Activated naive CD8-positive, alpha-beta T cell treated with anti-CD3 and anti-CD28 coated beads, Interleukin-2, amount 50 U/mL, for 24 hours (primary cell): ENCODE measurements around the gene BTBD2.

Experiments used
- ATAC-seq: fragments of 150-1000 bp; cut with Tn5 transposase; one replicate; pipeline ENCODE4 v1.10.0; 2021
- DNase-seq: peaks from one replicate; pipeline ENCODE4 v3.0.0; 2021
- H3K27ac Mint-ChIP-seq: one replicate; pipeline ENCODE4 v1.8.0; 2021; ENCODE audit warnings: mild to moderate bottlenecking, mixed read lengths
- H3K27me3 Mint-ChIP-seq: one replicate; pipeline ENCODE4 v1.8.0; 2021; ENCODE audit warnings: mixed read lengths
- H3K36me3 Mint-ChIP-seq: one replicate; pipeline ENCODE4 v1.8.0; 2021; ENCODE audit warnings: low read depth, mixed read lengths
- H3K4me1 Mint-ChIP-seq: one replicate; pipeline ENCODE4 v1.8.0; 2021; ENCODE audit warnings: mixed read lengths
- H3K4me3 Mint-ChIP-seq: one replicate; pipeline ENCODE4 v1.8.0; 2021; ENCODE audit warnings: mild to moderate bottlenecking, moderate library complexity, mixed read lengths
- H3K9me3 Mint-ChIP-seq: one replicate; pipeline ENCODE4 v1.8.0; 2021; ENCODE audit warnings: mixed read lengths

BTBD2 gene

DNA sequence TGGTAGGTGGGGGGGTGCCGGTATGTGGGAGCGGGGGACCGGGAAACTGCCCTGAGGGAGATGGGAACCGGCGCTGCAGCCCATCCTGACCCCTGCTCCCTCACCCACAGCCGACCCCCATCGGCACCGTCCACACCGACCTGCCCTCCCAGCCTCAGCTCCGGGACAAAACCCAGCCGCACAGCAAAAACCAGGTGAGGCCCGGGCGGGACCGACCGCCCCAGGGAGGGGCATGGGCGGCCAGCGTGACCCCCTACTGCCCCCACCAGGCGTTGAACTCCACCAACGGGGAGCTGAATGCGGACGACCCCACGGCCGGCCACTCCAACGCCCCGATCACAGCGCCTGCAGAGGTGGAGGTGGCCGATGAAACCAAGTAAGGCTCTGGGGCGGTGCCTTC lies 35.9 kb downstream of the BTBD2 start:
- Mint-ChIP-seq H3K27ac (no peak overlapping the region), H3K4me3 (no peak overlapping the region), H3K4me1 (no peaks in the 10 kb centered on the region), H3K9me3 (no peaks in the 10 kb centered on the region), H3K27me3 (no peaks in the 10 kb centered on the region), H3K36me3 (peaks cover 13% of the 10 kb centered on the region)
- ATAC-seq (no peak), DNase-seq (no peak)

DNA sequence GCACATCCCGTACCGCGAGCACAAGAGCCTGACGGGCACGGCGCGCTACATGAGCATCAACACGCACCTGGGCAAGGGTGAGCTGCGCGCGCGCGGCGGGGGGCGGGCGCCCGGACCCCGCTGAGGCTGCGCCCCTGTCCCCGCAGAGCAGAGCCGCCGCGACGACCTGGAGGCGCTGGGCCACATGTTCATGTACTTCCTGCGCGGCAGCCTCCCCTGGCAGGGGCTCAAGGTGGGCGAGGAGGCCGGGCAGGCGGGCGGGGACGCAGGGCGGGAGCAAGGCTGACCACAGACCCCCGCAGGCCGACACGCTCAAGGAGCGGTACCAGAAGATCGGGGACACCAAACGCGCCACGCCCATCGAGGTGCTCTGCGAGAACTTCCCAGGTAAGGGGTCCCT lies 36.5 kb downstream of the BTBD2 start:
- H3K4me3 Mint-ChIP-seq: no peak overlapping the region
- H3K36me3 Mint-ChIP-seq: peaks cover 13% of the 10 kb centered on the region
- H3K4me1 Mint-ChIP-seq: no peaks in the 10 kb centered on the region
- H3K27ac Mint-ChIP-seq: no peak overlapping the region
- no peaks in the 10 kb centered on the region for H3K27me3 Mint-ChIP-seq
- no peak for ATAC-seq
- DNase-seq: no peak
- H3K9me3 Mint-ChIP-seq: no peaks in the 10 kb centered on the region

DNA sequence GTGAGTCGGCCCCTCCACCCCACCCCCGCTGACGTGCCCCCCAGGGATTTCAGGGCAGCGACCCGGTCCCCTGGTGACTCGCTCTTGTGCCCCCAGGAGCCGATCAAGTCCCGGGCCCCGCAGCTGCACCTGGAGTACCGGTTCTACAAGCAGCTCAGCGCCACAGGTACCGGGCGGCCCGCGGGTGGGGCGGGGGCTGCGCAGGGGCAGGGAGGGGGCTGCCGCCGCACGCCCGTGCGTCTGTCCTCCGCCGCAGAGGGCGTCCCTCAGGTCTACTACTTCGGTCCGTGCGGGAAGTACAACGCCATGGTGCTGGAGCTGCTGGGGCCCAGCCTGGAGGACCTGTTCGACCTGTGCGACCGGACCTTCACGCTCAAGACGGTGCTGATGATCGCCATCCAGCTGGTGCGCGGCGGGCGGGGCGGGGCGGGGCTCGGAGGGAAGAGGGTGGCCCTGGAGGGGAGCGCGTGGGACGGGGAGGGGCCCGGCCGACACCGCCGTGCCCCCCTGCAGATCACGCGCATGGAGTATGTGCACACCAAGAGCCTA lies 37.1 kb downstream of the BTBD2 start:
- ATAC-seq (no peak), DNase-seq (no peak)
- Mint-ChIP-seq H3K27me3 (no peaks in the 10 kb centered on the region), H3K27ac (no peak overlapping the region), H3K9me3 (no peaks in the 10 kb centered on the region), H3K36me3 (peaks cover 11% of the 10 kb centered on the region), H3K4me1 (no peaks in the 10 kb centered on the region), H3K4me3 (no peak overlapping the region)

DNA sequence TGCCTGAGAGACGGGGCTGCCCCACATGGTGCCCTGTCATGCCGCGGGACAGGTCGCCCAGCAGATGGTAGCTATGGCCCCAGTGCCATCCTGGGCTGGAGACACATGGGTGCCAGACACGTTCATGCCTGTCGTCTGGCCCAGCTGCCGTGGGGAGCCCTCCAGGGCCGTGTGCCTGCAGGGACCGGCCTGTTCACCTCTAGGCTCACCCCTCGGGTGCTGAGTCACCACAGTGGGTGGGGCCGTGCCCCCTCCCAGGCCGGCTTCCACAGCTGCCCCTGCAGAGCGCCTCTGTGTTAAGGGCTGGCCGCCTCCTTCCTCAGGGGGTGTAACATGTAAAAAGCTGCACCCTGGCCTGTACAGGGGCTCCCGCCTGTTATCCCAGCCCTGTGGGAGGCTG lies 38.4 kb downstream of the BTBD2 start:
- H3K9me3 Mint-ChIP-seq: no peaks in the 10 kb centered on the region
- no peak for ATAC-seq
- H3K36me3 Mint-ChIP-seq: peaks cover 7% of the 10 kb centered on the region

DNA sequence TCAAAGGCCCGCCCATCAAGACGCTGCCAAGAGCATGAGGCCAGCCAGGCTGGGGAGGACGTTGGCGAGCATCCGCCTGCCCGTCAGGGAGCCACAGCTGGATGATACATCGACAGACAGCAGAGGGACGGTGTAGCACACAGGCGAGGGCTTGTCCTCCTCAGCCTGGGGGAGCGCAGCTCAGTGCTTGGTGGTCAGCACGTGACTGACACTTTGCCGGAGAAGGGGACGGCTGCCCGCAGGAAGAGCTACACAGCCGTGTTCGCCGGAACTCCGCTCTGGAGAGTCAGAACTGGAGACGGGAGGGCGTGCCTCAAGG lies 40.4 kb downstream of the BTBD2 start:
- Mint-ChIP-seq H3K27ac (no peak overlapping the region), H3K4me1 (no peaks in the 10 kb centered on the region), H3K9me3 (no peaks in the 10 kb centered on the region), H3K36me3 (peaks cover 4% of the 10 kb centered on the region), H3K4me3 (no peak overlapping the region), H3K27me3 (no peaks in the 10 kb centered on the region)
- no peak for DNase-seq
- no peak for ATAC-seq

More for the DNA sequence above, 38.4 kb downstream of the BTBD2 start:
- H3K4me1 Mint-ChIP-seq: no peaks in the 10 kb centered on the region
- H3K27ac Mint-ChIP-seq: no peak overlapping the region
- no peak overlapping the region for H3K4me3 Mint-ChIP-seq
- no peak for DNase-seq
- H3K27me3 Mint-ChIP-seq: no peaks in the 10 kb centered on the region

DNA sequence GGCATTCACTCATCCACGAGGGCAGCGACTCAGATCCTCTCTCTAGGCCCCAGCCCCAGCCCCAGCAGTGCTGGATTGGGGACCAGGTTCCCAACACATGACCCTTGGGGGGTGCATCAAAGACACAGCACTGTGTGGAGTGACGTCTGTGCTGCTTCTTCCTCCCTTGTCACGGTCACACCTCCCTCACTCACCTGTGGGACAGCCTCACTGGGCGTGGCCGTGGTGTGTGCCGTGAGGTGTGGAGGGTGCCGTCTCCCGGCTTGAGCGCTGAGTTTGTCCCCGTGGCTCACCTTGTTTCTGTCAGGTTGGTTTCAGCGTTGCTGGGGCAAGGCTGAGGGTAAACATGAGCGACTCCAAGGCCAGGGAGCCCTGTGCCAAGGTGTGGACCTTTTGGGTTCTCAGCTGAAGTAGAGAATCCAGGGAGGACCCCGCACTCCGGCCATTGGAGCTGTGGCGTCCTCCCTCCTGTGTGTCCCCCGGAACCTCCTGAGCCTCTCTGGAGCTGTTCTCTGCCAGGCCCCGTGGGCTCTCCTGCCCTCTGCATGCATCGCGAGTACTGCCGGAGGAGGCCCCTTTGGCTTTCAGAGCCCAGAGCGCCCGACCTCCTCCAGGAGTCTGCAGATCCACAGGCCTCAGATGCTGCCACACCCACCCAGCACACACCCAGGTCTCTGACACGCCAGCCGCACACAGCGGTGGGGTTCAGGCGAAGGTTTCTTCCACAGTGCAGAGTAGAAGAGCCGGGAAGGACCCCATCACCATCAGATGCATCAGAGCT lies 40.9 kb downstream of the BTBD2 start:
- H3K4me1 Mint-ChIP-seq: no peaks in the 10 kb centered on the region
- DNase-seq (no peak), ATAC-seq (no peak)
- H3K4me3 Mint-ChIP-seq: no peak overlapping the region
- no peaks in the 10 kb centered on the region for H3K9me3 Mint-ChIP-seq
- no peaks in the 10 kb centered on the region for H3K27me3 Mint-ChIP-seq
- peaks cover 5% of the 10 kb centered on the region for H3K36me3 Mint-ChIP-seq
- H3K27ac Mint-ChIP-seq: no peak overlapping the region

DNA sequence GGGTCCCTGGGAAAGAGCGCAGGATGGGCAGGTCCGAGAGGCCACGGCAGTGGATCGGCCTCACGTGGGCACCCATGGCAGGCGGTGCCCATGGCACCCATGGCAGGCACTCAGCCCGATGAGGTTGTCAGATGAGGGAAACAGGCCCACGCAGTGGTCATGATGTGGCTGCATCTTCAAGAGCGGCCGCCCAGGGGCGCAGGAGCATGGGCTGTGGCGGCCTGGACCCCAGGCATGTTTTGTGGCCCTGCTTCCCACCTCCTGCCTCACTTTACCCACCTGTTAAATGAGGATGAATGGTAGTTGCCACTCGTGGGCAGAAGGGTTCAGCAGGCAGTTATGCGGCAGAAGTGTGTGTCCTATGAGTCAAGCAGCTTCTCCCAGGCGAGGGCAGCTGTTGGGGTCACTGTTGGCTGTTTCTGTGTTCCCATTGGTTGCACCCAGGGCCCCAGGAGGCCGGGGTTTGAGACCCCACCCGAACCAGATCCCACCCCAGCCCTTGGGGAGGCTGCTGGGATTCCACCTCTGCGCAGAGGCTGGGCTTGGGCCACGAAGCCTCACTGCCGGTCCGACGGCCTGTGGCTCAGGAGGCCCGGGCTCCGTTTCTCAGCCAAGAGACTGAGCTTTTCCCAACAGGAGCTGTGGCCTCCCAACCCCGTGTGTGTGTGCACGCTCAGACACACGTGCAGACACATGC lies 44.6 kb downstream of the BTBD2 start:
- Mint-ChIP-seq H3K27ac (no peak overlapping the region), H3K36me3 (peaks cover 7% of the 10 kb centered on the region)
- ATAC-seq: no peak

DNA sequence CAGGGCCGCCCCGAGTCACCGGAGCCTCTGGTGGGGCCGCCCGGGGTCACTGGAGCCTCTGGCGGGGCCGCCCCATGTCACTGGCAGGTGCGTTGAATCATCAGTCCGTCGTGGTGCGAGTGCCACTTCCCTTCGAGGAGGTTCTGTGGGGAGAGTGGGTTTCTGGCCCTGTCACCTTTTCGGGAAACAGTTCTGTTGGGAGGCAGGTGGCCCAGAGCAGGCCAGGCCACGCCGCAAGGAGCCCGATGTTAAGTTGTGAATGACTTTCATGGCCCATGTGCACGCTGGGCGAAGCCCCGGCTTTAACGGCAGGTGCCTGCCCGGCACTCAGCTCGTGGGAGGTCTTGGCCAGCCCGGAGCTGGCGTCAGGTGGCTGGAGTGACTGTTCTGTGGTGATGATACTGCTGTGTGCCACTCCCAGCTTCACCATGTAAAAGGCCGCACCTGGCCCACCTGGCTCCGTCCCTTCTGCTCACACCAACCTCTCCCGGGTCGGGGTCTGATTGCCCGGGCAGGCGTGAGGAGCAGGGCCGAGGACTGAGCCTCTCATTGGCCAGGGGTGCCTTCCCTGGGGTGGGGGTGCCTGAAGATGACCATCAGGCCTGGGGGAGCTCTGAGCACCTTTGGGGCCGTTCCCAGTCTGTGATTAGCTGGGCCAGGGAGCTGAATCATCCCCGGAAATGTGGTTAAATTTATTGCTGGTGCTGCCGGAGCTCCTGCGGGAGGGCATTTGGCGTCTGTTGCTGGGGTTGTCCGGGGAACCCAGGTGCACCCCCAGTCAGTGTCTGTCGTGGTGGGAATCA lies 45.3 kb downstream of the BTBD2 start:
- Mint-ChIP-seq H3K27me3 (no peaks in the 10 kb centered on the region), H3K27ac (no peak overlapping the region), H3K4me3 (no peak overlapping the region), H3K9me3 (no peaks in the 10 kb centered on the region), H3K4me1 (peaks cover 13% of the 10 kb centered on the region), H3K36me3 (peaks cover 6% of the 10 kb centered on the region)
- no peak for ATAC-seq
- no peak for DNase-seq

More for the DNA sequence above, 44.6 kb downstream of the BTBD2 start:
- DNase-seq: no peak
- Mint-ChIP-seq H3K4me3 (no peak overlapping the region), H3K27me3 (no peaks in the 10 kb centered on the region), H3K9me3 (no peaks in the 10 kb centered on the region), H3K4me1 (peaks cover 12% of the 10 kb centered on the region)

DNA sequence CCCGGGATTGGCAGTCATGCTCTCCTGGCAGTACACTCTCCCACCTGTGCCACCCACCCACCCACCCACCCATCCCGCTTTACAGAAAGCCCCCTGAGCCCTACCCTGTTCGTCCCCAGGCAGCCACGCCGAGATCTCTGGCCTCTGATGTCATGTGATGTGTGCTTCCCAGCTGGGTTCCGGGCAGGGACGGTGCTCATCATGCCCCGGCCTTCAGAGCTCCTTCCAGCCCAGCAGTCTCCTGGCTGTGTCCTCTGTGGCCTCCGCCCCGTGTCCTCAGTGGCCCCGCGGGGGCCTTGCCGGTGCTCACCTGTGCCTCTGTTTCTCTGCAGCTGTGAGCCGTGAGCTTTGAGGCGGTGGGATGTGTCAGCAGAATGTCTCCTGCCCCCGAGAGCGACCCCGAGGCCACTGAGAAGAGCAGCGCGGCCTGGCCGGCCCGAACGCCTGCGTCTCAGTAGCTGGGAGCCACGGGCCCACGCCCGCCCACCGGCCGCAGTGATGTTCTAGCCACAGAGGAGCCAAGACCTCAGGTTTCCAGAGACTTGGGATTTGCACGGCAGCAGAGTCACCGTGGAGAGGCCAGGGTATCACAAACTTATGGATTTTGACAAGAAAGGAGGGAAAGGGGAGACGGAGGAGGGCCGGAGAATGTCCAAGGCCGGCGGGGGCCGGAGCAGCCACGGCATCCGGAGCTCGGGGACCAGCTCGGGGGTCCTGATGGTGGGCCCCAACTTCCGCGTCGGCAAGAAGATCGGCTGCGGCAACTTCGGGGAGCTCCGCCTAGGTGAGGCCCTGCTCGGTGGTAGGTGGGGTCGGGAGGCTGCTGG lies 46.1 kb downstream of the BTBD2 start:
- Mint-ChIP-seq H3K4me1 (peaks cover 13% of the 10 kb centered on the region), H3K4me3 (no peak overlapping the region), H3K27ac (no peak overlapping the region), H3K9me3 (no peaks in the 10 kb centered on the region), H3K27me3 (no peaks in the 10 kb centered on the region), H3K36me3 (peaks cover 2% of the 10 kb centered on the region)
- ATAC-seq: no peak
- no peak for DNase-seq

DNA sequence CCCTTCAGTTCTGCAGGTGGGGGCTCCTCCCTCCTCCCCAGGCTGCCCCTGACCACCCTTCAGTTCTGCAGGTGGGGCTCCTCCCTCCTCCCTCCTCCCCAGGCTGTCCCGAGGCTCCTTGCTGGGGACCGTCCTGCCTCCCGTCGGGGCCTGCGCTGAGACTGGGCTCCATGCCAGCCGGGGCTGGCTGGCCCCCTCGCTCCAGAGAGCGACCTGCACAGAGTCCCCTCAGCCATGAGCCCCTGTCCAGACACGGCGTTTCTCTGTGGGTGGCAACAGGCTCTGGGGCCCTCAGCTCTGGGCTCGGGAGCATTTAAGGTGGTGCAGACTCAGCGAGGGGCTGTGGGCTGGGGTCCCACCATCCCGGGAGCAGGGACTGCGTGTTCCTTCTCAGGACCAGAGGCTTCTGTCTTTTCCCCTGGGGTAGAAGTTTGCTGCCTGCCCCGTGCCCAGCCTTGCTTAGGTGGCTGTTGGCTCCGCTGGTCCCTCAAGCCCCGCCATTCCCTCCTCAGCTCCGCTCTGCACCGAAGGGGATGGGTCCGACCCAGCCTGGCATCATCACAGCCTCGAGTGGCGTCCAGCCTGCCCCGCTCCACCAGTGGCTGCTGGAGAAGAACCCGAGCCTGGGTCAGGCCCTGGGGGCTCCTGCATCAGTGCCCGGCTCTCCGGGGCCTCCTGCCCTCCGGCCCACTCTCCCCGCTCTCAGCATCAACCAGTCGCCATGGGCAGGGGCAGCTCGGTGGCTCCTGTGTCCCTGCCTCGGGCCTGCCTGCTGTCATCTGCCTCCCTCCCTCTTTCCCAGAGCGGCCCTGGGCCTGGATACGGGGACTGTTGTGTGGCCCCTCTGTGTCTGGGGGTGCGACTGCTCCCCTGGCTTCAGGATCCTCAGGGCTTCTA lies 47.0 kb downstream of the BTBD2 start:
- no peak for ATAC-seq

DNA sequence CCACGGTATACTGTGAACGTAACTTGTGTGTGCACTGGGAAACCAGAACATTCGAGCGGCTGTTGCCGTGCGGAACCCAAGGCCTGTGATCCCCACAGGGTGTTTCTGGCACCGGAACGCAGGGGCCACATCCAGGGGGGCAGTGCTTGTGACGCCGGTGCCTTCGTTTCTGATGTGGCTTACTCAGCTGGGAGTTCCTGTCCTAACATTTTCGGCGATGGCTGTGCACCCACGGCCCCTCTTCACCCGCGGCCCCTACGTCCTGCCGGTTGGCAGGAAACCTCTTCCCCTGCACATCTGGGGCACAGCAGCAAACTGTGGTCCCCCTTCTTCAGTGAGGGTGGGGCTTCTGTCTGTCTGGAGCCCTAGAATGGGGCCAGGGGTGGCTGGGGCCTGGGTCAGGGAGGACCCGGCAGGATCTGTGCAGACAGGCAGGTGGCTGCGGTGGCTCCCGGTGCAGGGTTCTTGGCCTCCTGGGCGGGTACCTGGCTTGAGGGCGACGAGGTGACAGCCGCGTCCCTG lies 48.4 kb downstream of the BTBD2 start:
- H3K4me3 Mint-ChIP-seq: peak overlapping the region; percentile 11
- ATAC-seq (peak; percentile 30), DNase-seq (peak; percentile 38)
- H3K4me1 Mint-ChIP-seq: peaks cover 13% of the 10 kb centered on the region
- no peak overlapping the region for H3K27ac Mint-ChIP-seq
- H3K9me3 Mint-ChIP-seq: no peaks in the 10 kb centered on the region
- H3K27me3 Mint-ChIP-seq: no peaks in the 10 kb centered on the region
- peaks cover 2% of the 10 kb centered on the region for H3K36me3 Mint-ChIP-seq

More for the DNA sequence above, 47.0 kb downstream of the BTBD2 start:
- Mint-ChIP-seq H3K36me3 (peaks cover 2% of the 10 kb centered on the region), H3K27me3 (no peaks in the 10 kb centered on the region), H3K4me3 (no peak overlapping the region), H3K9me3 (no peaks in the 10 kb centered on the region), H3K27ac (no peak overlapping the region), H3K4me1 (peaks cover 13% of the 10 kb centered on the region)
- no peak for DNase-seq

DNA sequence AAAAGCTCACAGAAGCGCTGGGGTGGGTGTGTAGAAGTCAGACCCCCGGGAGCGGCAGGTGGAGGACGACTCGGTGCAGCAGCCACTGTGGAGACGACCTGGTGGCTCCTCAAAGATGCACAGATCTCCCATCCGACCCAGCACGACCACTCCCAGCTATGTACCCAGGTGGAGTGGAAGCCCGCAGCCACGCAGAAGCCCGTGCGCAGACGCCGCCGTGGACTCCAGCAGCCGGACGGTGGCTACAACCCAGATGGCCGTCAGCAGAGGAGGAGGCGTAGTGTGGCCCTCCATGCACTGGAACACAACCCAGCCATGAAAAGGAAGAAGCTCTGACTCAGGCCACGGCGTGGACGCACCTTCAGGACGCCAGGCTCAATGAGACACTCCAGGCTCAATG lies 52.8 kb downstream of the BTBD2 start:
- Mint-ChIP-seq H3K4me3 (no peak overlapping the region), H3K27me3 (no peaks in the 10 kb centered on the region), H3K27ac (no peak overlapping the region), H3K4me1 (peaks cover 13% of the 10 kb centered on the region), H3K9me3 (no peaks in the 10 kb centered on the region), H3K36me3 (peaks cover 2% of the 10 kb centered on the region)
- DNase-seq (no peak), ATAC-seq (no peak)
